SK-N-SH treated with all-trans-retinoic acid at 6 μM for 48 hours (cell line): Measurements from ENCODE around the gene RNF215.

Source experiments
- CSDC2 ChIP-seq: fragments of 250-450 bp; sonication (Bioruptor Pico); IDR thresholded peaks from 2 replicates; pipeline ENCODE4 v1.5.0; 2020; ENCODE audit warnings: mild to moderate bottlenecking, moderate library complexity
- GLIS3 ChIP-seq: fragments of 250-450 bp; sonication (Bioruptor Pico); IDR thresholded peaks from 2 replicates; pipeline ENCODE4 v1.5.0; 2020; ENCODE audit warnings: mild to moderate bottlenecking, moderate library complexity
- PATZ1 ChIP-seq: fragments of 250-450 bp; sonication (Bioruptor Pico); IDR thresholded peaks from 2 replicates; pipeline ENCODE4 v1.8.0; 2020; ENCODE audit warnings: mild to moderate bottlenecking, moderate library complexity, borderline replicate concordance
- RARB ChIP-seq: fragments of 250-450 bp; sonication (Bioruptor Pico); IDR thresholded peaks from 2 replicates; pipeline ENCODE4 v1.8.0; 2021; ENCODE audit warnings: mild to moderate bottlenecking, moderate library complexity
- SNAI2 ChIP-seq: fragments of 250-450 bp; sonication (Bioruptor Pico); IDR thresholded peaks from 2 replicates; pipeline ENCODE4 v1.5.0; 2020; ENCODE audit warnings: mild to moderate bottlenecking, moderate library complexity
- ZC3H10 ChIP-seq: fragments of 250-450 bp; sonication (Bioruptor Pico); IDR thresholded peaks from 2 replicates; pipeline ENCODE4 v1.5.1; 2021; ENCODE audit warnings: mild to moderate bottlenecking, moderate library complexity
- ZFP3 ChIP-seq: fragments of 250-450 bp; sonication (Bioruptor Pico); IDR thresholded peaks from 2 replicates; pipeline ENCODE4 v1.5.0; 2020; ENCODE audit warnings: mild to moderate bottlenecking, moderate library complexity
- ZNF565 ChIP-seq: fragments of 450-650 bp; formaldehyde crosslinking; conservative IDR thresholded peaks from 2 replicates; pipeline ENCODE4 v1.5.0; 2020; ENCODE audit warnings: low read depth, mild to moderate bottlenecking, moderate library complexity
- ZNF70 ChIP-seq: fragments of 450-650 bp; formaldehyde crosslinking; IDR thresholded peaks from 2 replicates; pipeline ENCODE4 v1.5.0; 2020; ENCODE audit warnings: mild to moderate bottlenecking, moderate library complexity
- TF ChIP-seq, protein P1 (sequence below): fragments of 250-450 bp; sonication (Bioruptor Pico); IDR thresholded peaks from 2 replicates; pipeline ENCODE4 v1.8.0; 2021; ENCODE audit warnings: low read depth, mild to moderate bottlenecking, moderate library complexity, borderline replicate concordance

DNA sequence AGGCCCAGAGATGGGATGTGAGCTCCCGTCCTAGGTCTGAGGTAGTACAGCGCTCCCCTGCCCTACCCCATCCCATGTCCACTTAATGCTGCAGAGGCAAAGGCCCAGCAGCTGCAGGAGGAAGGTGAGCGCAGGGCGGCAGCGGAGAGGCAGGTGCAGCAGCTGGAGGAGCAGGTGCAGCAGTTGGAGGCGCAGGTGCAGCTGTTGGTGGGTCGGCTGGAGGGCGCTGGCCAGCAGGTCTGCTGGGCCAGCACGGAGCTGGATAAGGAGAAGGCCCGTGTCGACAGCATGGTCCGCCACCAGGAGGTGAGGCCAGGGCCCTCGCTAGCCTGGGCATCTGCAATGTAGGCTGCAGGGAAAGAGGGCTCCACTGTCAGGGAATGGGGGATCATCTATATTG lies 15.2 kb downstream of the RNF215 start:
- TF ChIP-seq, protein P1, sequence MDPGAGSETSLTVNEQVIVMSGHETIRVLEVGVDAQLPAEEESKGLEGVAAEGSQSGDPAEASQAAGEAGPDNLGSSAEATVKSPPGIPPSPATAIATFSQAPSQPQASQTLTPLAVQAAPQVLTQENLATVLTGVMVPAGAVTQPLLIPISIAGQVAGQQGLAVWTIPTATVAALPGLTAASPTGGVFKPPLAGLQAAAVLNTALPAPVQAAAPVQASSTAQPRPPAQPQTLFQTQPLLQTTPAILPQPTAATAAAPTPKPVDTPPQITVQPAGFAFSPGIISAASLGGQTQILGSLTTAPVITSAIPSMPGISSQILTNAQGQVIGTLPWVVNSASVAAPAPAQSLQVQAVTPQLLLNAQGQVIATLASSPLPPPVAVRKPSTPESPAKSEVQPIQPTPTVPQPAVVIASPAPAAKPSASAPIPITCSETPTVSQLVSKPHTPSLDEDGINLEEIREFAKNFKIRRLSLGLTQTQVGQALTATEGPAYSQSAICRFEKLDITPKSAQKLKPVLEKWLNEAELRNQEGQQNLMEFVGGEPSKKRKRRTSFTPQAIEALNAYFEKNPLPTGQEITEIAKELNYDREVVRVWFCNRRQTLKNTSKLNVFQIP (CRISPR knock-in tag): no peak
- TF ChIP-seq CSDC2 (CRISPR knock-in tag): no peak
- no peak for TF ChIP-seq ZFP3
- no peak for TF ChIP-seq ZNF70 (CRISPR knock-in tag)
- no peak for TF ChIP-seq PATZ1 (CRISPR knock-in tag)
- no peak for TF ChIP-seq ZC3H10 (CRISPR knock-in tag)
- no peak for TF ChIP-seq RARB (CRISPR knock-in tag)
- no peak for TF ChIP-seq GLIS3 (CRISPR knock-in tag)
- no peak for TF ChIP-seq SNAI2 (CRISPR knock-in tag)
- TF ChIP-seq ZNF565: no peak
